PC-9 (cell line): Measurements from ENCODE around the gene NR2F1-AS1.
"Not testable (repeated sequence)": the region's sequence is repeated elsewhere in the genome, so short reads cannot be mapped to it uniquely, and the experiment has no call there.

Experiments
- EZH2 ChIP-seq: fragments of 200-600 bp; sonication (generic); IDR thresholded peaks from 2 replicates; pipeline ENCODE4 v1.8.0; 2017; ENCODE audit warnings: antibody characterized with exemption, low read depth
- TF ChIP-seq, protein P1 (sequence below): fragments of 200-600 bp; sonication (generic); conservative IDR thresholded peaks from 2 replicates; pipeline ENCODE4 v1.6.1; 2017; ENCODE audit warnings: mixed run types, antibody characterized with exemption, mild to moderate bottlenecking, moderate library complexity

DNA sequence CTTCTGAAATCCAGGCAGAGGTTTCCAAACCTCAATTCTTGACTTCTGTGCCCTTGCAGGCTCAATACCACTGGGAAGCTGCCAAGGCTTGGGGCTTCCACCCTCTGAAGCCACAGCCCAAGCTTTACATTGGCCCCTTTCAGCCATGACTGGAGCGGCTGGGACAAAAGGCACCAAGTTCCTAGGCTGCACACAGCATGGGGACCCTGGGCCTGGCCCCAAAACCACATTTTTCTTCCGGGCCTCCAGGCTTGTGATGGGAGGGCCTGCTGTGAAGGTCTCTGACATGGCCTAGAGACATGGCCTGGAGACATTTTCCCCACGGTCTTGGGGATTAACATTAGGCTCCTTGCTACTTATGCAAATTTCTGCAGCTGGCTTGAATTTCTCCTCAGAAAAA lies 75.5 kb downstream of the NR2F1-AS1 start:
- TF ChIP-seq, protein P1, sequence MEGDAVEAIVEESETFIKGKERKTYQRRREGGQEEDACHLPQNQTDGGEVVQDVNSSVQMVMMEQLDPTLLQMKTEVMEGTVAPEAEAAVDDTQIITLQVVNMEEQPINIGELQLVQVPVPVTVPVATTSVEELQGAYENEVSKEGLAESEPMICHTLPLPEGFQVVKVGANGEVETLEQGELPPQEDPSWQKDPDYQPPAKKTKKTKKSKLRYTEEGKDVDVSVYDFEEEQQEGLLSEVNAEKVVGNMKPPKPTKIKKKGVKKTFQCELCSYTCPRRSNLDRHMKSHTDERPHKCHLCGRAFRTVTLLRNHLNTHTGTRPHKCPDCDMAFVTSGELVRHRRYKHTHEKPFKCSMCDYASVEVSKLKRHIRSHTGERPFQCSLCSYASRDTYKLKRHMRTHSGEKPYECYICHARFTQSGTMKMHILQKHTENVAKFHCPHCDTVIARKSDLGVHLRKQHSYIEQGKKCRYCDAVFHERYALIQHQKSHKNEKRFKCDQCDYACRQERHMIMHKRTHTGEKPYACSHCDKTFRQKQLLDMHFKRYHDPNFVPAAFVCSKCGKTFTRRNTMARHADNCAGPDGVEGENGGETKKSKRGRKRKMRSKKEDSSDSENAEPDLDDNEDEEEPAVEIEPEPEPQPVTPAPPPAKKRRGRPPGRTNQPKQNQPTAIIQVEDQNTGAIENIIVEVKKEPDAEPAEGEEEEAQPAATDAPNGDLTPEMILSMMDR = not testable (repeated sequence)
- TF ChIP-seq EZH2 = not testable (repeated sequence)
